GM18907 (cell line): Measurements from ENCODE around the gene MGAT3.

ENCODE experiments used
- ATAC-seq: cut with Tn5 transposase; IDR thresholded peaks from one replicate; pipeline ENCODE4 v1.9.1; 2021; ENCODE audit warnings: mild to moderate bottlenecking, moderate library complexity; ENCODE audit not compliant: unreplicated experiment

MGAT3 gene

DNA sequence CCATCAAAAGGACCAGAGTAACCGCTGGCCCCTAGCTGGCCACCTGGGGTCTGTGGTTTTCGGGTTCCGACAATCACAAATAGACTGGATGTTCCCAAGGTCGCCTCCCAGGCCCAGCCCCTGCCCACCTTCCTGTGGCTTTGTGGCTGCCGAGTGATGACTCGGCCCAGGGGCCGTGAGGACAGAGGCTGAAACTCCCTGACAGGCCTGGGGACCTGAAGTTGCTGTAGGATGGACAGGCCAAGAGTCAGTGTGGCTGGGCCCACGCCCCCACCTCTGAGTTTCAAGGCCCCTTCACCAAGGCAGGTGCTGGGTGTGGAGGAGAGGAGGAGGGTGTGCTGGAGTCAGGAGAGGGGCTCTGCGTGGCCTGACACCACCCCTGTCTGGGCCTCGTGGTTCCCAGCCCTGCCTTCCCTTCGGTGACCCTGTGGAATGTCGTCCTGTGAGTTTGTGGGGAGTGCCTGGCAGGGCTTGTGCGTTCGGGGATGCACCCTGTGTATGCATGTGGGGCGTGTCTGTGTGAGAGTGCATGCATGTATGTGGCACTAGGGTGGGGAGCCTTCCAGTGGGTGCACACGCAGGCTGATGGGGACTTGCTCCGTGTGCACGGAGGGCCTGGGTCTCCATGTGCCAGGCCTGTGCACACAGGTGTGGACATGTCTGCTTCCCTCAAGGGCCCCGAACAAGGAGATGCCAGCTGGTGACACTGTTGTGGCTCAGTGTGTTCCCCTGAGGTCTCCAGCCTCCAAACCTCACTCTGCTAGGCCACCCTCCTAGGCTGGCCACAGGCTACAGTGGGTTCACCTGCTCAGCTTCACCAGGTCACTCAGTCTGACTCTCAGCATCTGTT is 8.4 kb upstream of the MGAT3 start:
- ATAC-seq = no peak

DNA sequence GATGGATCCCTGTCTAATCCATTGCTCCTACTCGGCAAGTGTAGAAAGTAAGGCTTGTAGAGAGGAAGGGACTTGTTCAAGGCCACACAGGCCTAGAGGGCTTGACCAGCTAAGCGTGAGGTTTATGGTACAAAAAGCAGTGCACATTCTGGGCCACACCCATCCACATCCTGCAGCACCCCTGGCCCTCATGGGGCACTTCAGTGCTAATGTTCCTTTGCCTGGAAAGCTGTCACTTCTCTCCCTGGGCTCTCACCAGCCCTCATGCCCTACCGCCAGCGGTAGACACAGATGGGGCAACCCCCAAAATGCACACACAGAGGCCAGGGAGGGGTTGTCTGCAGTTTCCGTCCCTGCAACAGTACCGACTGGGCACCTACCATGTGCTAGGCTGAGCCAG is 7.1 kb upstream of the MGAT3 start:
- ATAC-seq = no peak

DNA sequence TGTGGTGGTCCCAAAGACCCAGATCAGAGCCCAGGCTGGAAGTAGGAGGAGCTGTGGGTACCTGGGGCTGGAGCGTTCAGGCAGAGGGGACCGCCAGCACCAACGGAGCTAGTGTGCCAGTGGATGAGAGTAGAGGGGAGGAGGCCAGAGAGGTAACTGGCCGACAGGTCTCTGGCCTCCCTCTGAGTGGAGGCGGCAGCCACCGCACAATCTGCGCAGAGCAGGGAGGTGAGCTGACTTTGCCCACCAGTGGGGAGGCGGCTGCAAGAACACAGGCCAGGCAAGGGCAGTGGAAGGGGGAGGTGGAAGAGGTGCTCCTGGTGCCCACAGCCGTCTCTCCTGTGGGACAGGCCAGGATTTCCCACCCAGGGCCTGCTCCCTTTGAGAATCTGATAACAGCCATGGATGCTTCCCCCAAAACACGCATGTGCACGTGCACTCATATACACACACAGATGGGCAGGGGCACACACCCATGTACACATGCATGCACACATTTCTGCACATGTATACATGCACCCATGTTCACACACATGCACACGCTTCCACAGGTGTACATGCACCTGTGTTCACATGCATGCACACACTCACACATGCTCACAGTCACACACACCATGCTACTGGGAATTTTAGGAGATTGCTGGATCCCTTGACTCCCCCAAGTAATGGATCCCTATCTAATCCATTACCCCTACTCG is 6.4 kb upstream of the MGAT3 start:
- ATAC-seq = no peak

DNA sequence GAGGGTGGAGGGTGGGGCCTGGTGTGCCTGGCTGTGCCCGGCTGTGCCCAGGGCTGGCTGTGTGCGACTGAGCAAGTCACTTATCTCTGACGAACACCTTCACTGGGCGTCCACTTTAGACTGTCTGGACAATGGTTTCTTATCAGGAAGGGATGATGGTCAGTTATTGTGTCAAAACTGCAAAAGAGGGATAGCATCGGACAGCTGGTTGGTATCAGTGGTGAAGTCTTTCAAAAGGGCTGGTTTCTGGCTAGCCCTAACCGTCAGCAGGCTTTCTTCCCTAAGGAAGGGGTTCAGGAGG is 4.1 kb upstream of the MGAT3 start:
- ATAC-seq = no peak

- ATAC-seq = no peak
These were observed 2.9 kb upstream of the MGAT3 start for GRCh38 chr22:39453765-39454378.

- ATAC-seq = no peak
These were observed 2.4 kb upstream of the MGAT3 start for GRCh38 chr22:39454385-39454871.

- no peak for ATAC-seq
These were observed 365 bp downstream of the MGAT3 start for GRCh38 chr22:39457198-39457555.

DNA sequence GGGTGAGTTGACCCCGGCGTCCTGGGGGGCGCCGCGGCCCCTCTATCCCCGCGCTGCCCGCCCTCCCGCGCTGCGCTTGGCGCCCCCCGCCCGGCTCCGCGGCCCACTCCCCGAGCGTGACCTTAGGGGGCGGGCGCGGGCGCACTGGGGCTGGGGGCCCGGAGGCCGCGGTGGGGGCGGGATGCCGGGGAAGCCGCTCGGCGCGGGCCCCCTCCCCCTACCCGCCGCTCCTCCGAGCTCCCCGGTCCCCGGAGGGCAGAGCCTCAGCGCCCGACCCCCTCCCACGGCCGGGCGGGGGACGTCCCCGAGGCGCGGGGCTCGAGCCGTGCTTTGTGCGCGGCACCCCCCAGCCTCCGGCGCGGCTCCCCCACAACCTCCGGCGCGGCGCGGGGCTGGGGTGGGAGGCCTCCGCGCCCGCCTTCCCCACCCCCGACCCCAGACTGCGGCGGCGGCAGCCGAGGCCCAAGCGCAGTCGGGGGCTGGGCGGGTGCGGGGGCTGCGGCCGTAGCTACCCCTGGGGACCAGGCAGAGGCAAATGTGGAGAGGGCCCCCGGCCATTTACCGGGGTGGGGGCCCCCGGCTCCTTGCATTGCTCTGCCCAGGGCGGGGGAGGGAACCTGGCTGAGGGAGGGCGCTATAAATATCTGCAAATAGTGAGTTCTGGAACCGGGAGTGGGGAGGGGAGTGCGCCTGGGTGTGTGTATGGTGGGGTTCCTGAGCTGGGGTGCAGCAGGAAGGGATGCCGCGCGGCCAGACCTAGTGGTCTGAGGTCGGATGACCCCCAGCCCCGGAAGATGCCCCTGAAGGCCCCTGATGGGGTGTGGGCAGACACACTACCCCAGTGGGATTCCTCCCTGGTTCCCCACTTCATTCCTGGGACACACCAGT is 988 bp downstream of the MGAT3 start:
- no peak for ATAC-seq

DNA sequence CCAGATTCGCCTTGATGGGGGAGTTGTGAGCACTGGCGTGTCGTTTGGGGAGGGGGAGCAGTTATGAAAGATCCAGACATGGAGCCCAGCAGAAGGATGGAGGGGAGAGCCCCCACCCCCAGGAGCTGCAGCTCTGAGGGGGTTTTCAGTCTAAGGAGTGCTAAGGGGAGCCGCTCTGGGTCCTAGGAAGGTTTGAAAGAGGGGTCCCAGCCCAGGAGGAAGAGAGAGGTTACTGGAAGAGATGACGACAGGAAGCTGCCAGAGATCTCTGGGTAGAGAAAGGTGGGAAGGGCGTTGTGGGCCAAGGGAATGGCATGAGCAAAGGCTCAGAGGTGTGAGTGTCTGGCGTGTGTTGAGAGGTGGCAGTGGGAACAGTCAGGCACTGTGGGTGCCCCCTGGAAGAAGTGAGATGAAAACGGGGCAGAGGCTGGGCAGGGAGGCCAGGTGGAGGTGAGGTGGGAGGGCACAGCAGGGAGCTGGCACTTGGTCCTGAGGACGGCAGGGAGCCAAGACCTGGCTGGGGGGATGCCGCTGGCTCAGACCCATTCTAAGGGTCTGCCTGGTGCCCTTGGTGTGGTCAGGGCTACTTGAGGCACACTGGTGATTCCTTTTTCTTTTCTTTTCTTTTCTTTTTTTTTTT is 1.8 kb downstream of the MGAT3 start:
- no peak for ATAC-seq

GRCh38 chr22:39459681-39460080 is 2.9 kb downstream of the MGAT3 start:
- no peak for ATAC-seq

DNA sequence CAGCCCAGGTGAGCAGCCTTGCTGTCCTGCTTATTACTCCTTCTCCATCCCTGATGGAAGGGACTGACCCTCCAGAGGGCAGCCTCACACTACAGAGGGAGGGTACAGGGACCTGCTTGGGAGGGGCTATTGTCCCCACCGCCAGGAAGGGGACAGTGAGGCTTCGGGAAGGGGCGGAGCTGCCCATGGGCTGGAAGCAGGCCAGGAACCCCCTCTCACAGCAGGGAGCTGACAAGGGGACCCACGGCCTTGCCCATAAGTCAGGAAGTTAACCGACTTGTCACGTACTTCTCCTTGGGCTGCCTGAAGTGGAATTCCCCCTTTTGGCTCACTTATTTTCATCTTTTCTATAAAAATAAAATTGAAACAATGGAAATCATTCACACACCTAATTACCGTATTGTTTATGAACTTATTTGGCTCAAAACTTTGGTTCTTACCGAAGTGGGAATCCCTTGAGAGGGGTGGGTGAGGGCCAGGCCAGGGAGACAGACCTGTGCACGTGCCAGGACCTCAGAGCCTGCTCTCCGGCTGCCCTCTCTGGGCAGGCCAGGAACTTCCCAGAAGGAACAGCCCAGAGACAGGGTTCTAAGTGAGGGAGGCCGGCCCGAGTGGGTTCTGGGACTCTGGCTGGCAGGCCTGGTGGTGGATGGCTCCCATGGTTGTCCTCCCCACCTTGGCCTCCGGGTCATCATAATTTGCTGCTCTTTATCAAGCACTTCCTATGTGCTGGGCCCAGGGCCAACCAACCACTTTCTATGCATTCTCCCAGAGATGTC is 5.8 kb downstream of the MGAT3 start:
- ATAC-seq = no peak

DNA sequence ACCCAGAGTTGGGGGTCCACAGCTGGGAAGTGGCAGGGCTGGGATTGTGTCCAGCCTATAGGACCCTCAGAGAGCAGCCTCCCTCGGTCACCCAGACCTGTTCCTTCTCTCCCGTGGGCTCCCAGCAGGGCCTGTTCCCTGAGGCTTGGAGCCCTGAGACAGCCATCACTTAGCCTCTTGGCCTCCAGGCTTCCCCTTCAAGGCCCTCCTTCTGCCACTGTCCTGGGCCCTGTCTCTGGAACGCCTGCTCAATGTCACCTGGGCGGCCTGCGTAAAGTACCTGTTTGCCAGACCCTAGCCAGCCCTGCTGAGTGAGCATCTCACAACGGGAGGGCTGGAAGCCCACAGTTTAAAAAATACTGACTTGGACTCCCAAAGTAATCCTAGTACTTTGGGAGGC is 6.5 kb downstream of the MGAT3 start:
- no peak for ATAC-seq

DNA sequence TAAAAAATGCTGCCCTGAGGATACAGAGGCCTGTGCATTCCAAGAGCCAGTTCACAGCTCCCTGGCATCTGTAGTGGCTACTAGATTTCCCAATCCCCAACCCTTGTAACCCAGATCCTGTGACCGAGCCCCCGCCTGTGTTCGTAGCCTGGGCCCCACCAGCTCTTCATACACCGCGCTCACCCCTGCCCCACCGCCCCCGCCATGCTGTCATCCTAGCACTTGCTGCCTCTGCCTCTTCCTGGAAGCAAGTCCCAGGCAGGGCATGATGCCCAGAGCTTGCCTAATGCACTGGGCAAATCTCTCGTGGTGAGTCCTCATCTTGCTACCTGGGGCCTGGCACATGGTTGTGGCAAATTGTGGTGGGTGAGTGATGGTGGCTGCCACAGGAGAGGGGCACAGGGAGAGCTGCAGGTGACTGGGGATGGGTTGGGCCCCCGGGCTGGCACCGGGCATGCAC is 7.1 kb downstream of the MGAT3 start:
- ATAC-seq = no peak

- ATAC-seq = no peak
These were observed 9.6 kb downstream of the MGAT3 start for GRCh38 chr22:39466228-39467006.

GRCh38 chr22:39467390-39467895 is 10.6 kb downstream of the MGAT3 start:
- ATAC-seq = no peak

GRCh38 chr22:39468487-39469325 is 11.9 kb downstream of the MGAT3 start:
- no peak for ATAC-seq

GRCh38 chr22:39469326-39469680 is 12.5 kb downstream of the MGAT3 start:
- no peak for ATAC-seq
